K562 (cell line): ENCODE measurements around the gene MAGI2. TPM values are rescaled to one million over a fixed set of nuclear protein-coding genes. Genes with fewer than 3 reads are reported as not detected.

ENCODE experiments used
- ATAC-seq: fragments of 200-7000 bp; cut with Tn5 transposase; 3 replicates; pipeline ENCODE4 v1.9.1; 2020; ENCODE audit warnings: moderate library complexity
- BruUV-seq: library from RNA; stranded (reverse); fragments of 400-500 nt; replicated peaks from 2 replicates; lab custom pipeline; 2021; lab: Mats Ljungman, UMichigan
- CTCF ChIA-PET: fragments of 300-600 bp; formaldehyde crosslinking; extraction: SDS; loops from one replicate; lab custom pipeline; 2021; ENCODE audit warnings: low intra/inter-chr PET ratio; lab: Yijun Ruan, JAX
- POLR2A ChIA-PET: fragments of 300-600, 350-650 bp; sonication (Branson Sonifier 250); formaldehyde crosslinking; extraction: SDS; loops from one replicate; lab custom pipeline; 2021; ENCODE audit warnings: antibody characterized with exemption, inconsistent platforms; lab: Yijun Ruan, JAX
- DNase-seq, 4 experiments: peaks; one replicate each; pipeline versions ENCODE4 v3.0.0 to v3.0.0-alpha.2; 2011 to 2018; ENCODE audit warnings: low spot score in 3 of 4, mixed read lengths in 3 of 4; ENCODE audit errors: extremely low read depth in 1 of 4
- FAIRE-seq: peaks from 2 replicates; lab custom pipeline; 2011; peaks lifted over from hg19 to GRCh38; lab: Jason Lieb, UNC
- H2AFZ ChIP-seq: 2 replicates; pipeline ENCODE4 v1.6.0; 2011; ENCODE audit warnings: low read depth, low read length, control low read depth, inconsistent platforms
- H3K27ac ChIP-seq: fragments of 200-600 bp; 3 replicates; pipeline ENCODE4 v1.8.0; 2011; ENCODE audit warnings: low read depth, mild to moderate bottlenecking, control low read depth, inconsistent platforms, low read length, moderate library complexity, mixed read lengths; ENCODE audit errors: extremely low read depth
- H3K27me3 ChIP-seq, 2 experiments: fragments of 300-600 bp in 1 of 2; 2 replicates in 1 of 2; 3 replicates in 1 of 2; pipeline versions ENCODE4 v1.6.0 to v1.8.0; 2011; ENCODE audit warnings: inconsistent platforms in 2 of 2, low read length in 2 of 2, mild to moderate bottlenecking in 1 of 2, mixed read lengths in 1 of 2, moderate library complexity in 1 of 2; ENCODE audit not compliant: control insufficient read depth in 2 of 2, insufficient read depth in 2 of 2
- H3K36me3 ChIP-seq: fragments of 300-600 bp; 3 replicates; pipeline ENCODE4 v1.8.0; 2011; ENCODE audit warnings: mild to moderate bottlenecking, low read length, inconsistent platforms; ENCODE audit not compliant: control insufficient read depth, insufficient read depth
- H3K4me1 ChIP-seq, 2 experiments: fragments of 200-600 bp in 1 of 2; replicated peaks in 1 of 2; 2 replicates in 1 of 2; 3 replicates in 1 of 2; pipeline versions ENCODE4 v1.5.1 to v1.8.0; 2011; ENCODE audit warnings: inconsistent platforms in 2 of 2, low read length in 2 of 2, mild to moderate bottlenecking in 1 of 2, mixed read lengths in 1 of 2, moderate library complexity in 1 of 2; ENCODE audit not compliant: control insufficient read depth in 2 of 2, insufficient read depth in 2 of 2
- H3K4me2 ChIP-seq: 2 replicates; pipeline ENCODE4 v1.6.1; 2011; ENCODE audit warnings: low read length, control low read depth, inconsistent platforms, mixed read lengths; ENCODE audit not compliant: insufficient read depth
- H3K4me3 ChIP-seq: fragments of 200-600 bp; sonication (generic), shearing (Covaris generic); 2 replicates; pipeline ENCODE4 v1.5.1; 2016; ENCODE audit warnings: control low read depth, inconsistent platforms
- H3K79me2 ChIP-seq: fragments of 200-600 bp; 3 replicates; pipeline ENCODE4 v1.8.0; 2011; ENCODE audit warnings: low read length, inconsistent platforms; ENCODE audit not compliant: control insufficient read depth, insufficient read depth
- H3K9ac ChIP-seq, 2 experiments: 2 replicates each; pipeline versions ENCODE4 v1.6.0 to v1.6.1; 2011; ENCODE audit warnings: low read depth in 2 of 2, low read length in 2 of 2, control low read depth in 1 of 2, inconsistent platforms in 1 of 2, mild to moderate bottlenecking in 1 of 2, mixed read lengths in 1 of 2; ENCODE audit not compliant: insufficient read depth in 1 of 2
- H3K9me1 ChIP-seq: one replicate; pipeline ENCODE4 v1.6.0; 2011; ENCODE audit warnings: inconsistent platforms, mild to moderate bottlenecking, low read length, moderate library complexity; ENCODE audit not compliant: control insufficient read depth, insufficient read depth
- H3K9me3 ChIP-seq: replicated peaks from 2 replicates; pipeline ENCODE4 v1.5.1; 2011; ENCODE audit warnings: low read depth, low read length, inconsistent platforms; ENCODE audit not compliant: control insufficient read depth, insufficient read depth
- H4K20me1 ChIP-seq: replicated peaks from 2 replicates; pipeline ENCODE4 v1.6.1; 2011; ENCODE audit warnings: low read length, inconsistent platforms, mixed read lengths; ENCODE audit not compliant: control insufficient read depth, insufficient read depth
- ERF ChIP-seq: fragments of 450-650 bp; formaldehyde crosslinking; IDR thresholded peaks from 2 replicates; pipeline ENCODE4 v1.4.0; 2020; ENCODE audit warnings: mild to moderate bottlenecking, mixed read lengths
- LCOR ChIP-seq: sonication (generic); formaldehyde crosslinking; IDR thresholded peaks from 2 replicates; pipeline ENCODE4 v1.8.0; 2022; ENCODE audit warnings: mild to moderate bottlenecking, missing genetic modification reagents
- NBN ChIP-seq: fragments of 450-650 bp; IDR thresholded peaks from 2 replicates; pipeline ENCODE4 v1.6.1; 2016; ENCODE audit warnings: low read depth, mild to moderate bottlenecking
- RB1 ChIP-seq: fragments of 450-650 bp; IDR thresholded peaks from 2 replicates; pipeline ENCODE4 v1.6.1; 2017; ENCODE audit warnings: low read depth, mild to moderate bottlenecking
- SRF ChIP-seq, 2 experiments: fragments of 250-450, 450-650 bp in 1 of 2; sonication (Bioruptor Pico) in 1 of 2; sonication (generic) in 1 of 2; formaldehyde crosslinking; IDR thresholded peaks; 2 replicates each; pipeline versions ENCODE4 v1.5.0 to v1.5.1; 2020 to 2022; ENCODE audit warnings: mild to moderate bottlenecking in 1 of 2, missing genetic modification reagents in 1 of 2
- ZFX ChIP-seq: sonication (generic); formaldehyde crosslinking; IDR thresholded peaks from 2 replicates; pipeline ENCODE4 v1.8.0; 2022; ENCODE audit warnings: mild to moderate bottlenecking, missing genetic modification reagents, moderate library complexity
- WGBS: fragments of 100-300 bp; shearing (Covaris generic); methylation state at CpG from one replicate; pipeline ENCODE4 v1.1.6; 2016; ENCODE audit warnings: low coverage, mixed read lengths; ENCODE audit not compliant: insufficient coverage; ENCODE audit errors: missing lambda C conversion rate; 5-methylcytosine and 5-hydroxymethylcytosine counted together
- in situ Hi-C: fragments of 300-500 bp; cut with MboI; formaldehyde crosslinking; loops from 4 replicates; pipeline ENCODE4 v1.15.0; 2018; ENCODE audit warnings: inconsistent platforms, mixed read lengths
- intact Hi-C: fragments of 100-400 bp; cut with micrococcal nuclease; formaldehyde crosslinking; loops from 2 replicates; pipeline ENCODE4 v1.14.2; 2022
- polyA plus RNA-seq, 8 experiments: library from polyadenylated mRNA; depleted of rRNA in 4 of 8; stranded (reverse) in 5 of 8; unstranded in 3 of 8; fragments of >200 nt; fragmentation: Nextera tagmentation in 2 of 8; fragmentation: Illumina TruSeq in 1 of 8; extraction: Ambion mirVana in 2 of 8; extraction: Trizol in 1 of 8; gene quantifications; 2 replicates each; pipeline versions ENCODE4 v1.2.1 to v1.2.3, GENCODE V29; 2011 to 2014; ENCODE audit warnings: inconsistent platforms in 1 of 8, missing spikeins in 1 of 8
- total RNA-seq, 7 experiments: library from RNA; depleted of rRNA in 6 of 7; stranded (reverse); fragments of >200 nt in 6 of 7; fragmentation: Illumina TruSeq in 2 of 7; extraction: Trizol in 2 of 7; gene quantifications; 2 replicates each; pipeline versions ENCODE4 v1.2.1 to v1.2.3, GENCODE V29; 2011 to 2021; ENCODE audit warnings: low replicate concordance in 1 of 7
- TF ChIP-seq, protein P1 (sequence below): sonication (generic); formaldehyde crosslinking; IDR thresholded peaks from 2 replicates; pipeline ENCODE4 v1.9.0; 2022; ENCODE audit warnings: mild to moderate bottlenecking, missing genetic modification reagents
- TF ChIP-seq, protein P2 (sequence below): conservative IDR thresholded peaks from 2 replicates; pipeline ENCODE4 v1.6.1; 2011; ENCODE audit warnings: low read depth, mild to moderate bottlenecking, low read length; ENCODE audit not compliant: control insufficient read depth
- TF ChIP-seq, protein P3 (sequence below): fragments of 450-650 bp; formaldehyde crosslinking; conservative IDR thresholded peaks from 2 replicates; pipeline ENCODE4 v1.4.0; 2022; ENCODE audit warnings: mild to moderate bottlenecking, missing genetic modification characterization

MAGI2 gene
- total and polyA plus RNA-seq, 9 of the 15 experiments (the other 6 are each of a cell fraction or from before 2014, with no cell fraction given): 0.27 to 1.4 (median 0.70) TPM

DNA sequence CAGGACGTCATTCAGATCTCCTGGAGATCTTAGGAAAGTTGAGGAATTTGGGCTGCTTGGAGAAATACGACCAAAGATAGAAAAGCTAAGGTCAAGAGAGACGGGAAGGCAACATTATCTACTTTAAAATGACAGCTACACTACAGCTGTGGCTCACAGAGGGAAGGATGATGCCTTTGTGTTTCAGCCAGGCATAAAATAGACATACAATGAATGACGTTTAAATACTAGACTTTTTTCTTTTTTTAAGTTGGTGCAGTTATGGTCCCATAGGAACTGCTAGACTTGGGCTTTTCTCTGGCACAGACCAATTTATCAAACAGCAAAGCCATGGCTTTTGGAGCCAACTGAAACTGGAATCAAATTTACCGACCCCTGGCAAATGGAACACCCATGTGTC, 164.8 kb downstream of the MAGI2 start:
- ChIA-PET POLR2A (no interaction called here), CTCF (no interaction called here)
- intact Hi-C loops: no loop called here
- Histone ChIP-seq H2AFZ (no peak overlapping the region), H3K36me3 (no peaks in the 10 kb centered on the region), H3K27me3 (no peaks in the 10 kb centered on the region), H3K4me2 (no peak overlapping the region), H3K4me1 (no peaks in the 10 kb centered on the region), H3K9me3 (no peaks in the 10 kb centered on the region), H3K27ac (no peak overlapping the region), H3K9me1 (no peaks in the 10 kb centered on the region), H3K9ac (no peak overlapping the region), H3K79me2 (no peaks in the 10 kb centered on the region), H4K20me1 (no peaks in the 10 kb centered on the region), H3K4me3 (no peak overlapping the region)
- FAIRE-seq (no peak), ATAC-seq (no peak), DNase-seq (no peak)
- in situ Hi-C loops: no loop called here
- 0% methylated on average over 5 of the region's 5 CpGs for WGBS
- no TSS peak for BruUV-seq
- TF ChIP-seq ZFX (no peak), SRF (CRISPR knock-in tag; IDR thresholded peaks at IDR 0.05) (no peak), LCOR (CRISPR knock-in tag) (no peak)
- TF ChIP-seq, protein P1, sequence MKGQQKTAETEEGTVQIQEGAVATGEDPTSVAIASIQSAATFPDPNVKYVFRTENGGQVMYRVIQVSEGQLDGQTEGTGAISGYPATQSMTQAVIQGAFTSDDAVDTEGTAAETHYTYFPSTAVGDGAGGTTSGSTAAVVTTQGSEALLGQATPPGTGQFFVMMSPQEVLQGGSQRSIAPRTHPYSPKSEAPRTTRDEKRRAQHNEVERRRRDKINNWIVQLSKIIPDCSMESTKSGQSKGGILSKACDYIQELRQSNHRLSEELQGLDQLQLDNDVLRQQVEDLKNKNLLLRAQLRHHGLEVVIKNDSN (CRISPR knock-in tag): no peak

DNA sequence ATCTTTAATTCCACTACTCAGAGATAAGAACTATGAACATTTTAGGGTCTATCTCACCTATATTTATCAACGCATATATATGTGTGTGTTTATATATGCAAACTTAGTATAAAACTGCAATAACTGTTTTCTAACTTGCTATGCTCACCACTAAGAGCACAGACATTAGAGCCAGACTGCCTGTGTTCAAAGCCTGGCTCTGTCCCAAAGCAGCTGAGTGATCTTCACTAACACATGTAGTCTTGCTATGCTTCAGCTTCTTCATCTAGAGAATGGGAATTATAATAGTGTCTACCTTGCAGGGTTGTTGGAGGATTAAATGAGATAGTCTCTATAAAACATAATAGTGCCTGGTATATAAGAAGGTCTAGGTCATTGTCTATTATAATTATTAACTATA, 165.5 kb downstream of the MAGI2 start:
- BruUV-seq: no TSS peak
- CTCF ChIA-PET: no interaction called here
- Histone ChIP-seq H3K4me3 (no peak overlapping the region), H3K9ac (no peak overlapping the region), H3K9me1 (no peaks in the 10 kb centered on the region), H3K36me3 (no peaks in the 10 kb centered on the region), H4K20me1 (no peaks in the 10 kb centered on the region), H3K4me2 (no peak overlapping the region), H3K27ac (no peak overlapping the region), H3K27me3 (no peaks in the 10 kb centered on the region), H3K4me1 (no peaks in the 10 kb centered on the region), H3K79me2 (no peaks in the 10 kb centered on the region), H2AFZ (no peak overlapping the region), H3K9me3 (no peaks in the 10 kb centered on the region)
- in situ Hi-C loops: no loop called here
- POLR2A ChIA-PET: no interaction called here
- FAIRE-seq (no peak), DNase-seq (no peak), ATAC-seq (no peak)
- 0% methylated on average over 1 of the region's 1 CpG for WGBS
- intact Hi-C loops: no loop called here
- TF ChIP-seq ERF: no peak
- no peak for TF ChIP-seq RB1
- no peak for TF ChIP-seq NBN
- TF ChIP-seq, protein P2, sequence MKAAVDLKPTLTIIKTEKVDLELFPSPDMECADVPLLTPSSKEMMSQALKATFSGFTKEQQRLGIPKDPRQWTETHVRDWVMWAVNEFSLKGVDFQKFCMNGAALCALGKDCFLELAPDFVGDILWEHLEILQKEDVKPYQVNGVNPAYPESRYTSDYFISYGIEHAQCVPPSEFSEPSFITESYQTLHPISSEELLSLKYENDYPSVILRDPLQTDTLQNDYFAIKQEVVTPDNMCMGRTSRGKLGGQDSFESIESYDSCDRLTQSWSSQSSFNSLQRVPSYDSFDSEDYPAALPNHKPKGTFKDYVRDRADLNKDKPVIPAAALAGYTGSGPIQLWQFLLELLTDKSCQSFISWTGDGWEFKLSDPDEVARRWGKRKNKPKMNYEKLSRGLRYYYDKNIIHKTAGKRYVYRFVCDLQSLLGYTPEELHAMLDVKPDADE: no peak
- TF ChIP-seq, protein P3, sequence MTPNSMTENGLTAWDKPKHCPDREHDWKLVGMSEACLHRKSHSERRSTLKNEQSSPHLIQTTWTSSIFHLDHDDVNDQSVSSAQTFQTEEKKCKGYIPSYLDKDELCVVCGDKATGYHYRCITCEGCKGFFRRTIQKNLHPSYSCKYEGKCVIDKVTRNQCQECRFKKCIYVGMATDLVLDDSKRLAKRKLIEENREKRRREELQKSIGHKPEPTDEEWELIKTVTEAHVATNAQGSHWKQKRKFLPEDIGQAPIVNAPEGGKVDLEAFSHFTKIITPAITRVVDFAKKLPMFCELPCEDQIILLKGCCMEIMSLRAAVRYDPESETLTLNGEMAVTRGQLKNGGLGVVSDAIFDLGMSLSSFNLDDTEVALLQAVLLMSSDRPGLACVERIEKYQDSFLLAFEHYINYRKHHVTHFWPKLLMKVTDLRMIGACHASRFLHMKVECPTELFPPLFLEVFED (CRISPR knock-in tag): no peak
